NCI-H2196 (cell line): ENCODE measurements around the gene CFL2.

Experiments used
- DNase-seq: peaks from one replicate; lab custom pipeline; 2025; ENCODE audit not compliant: unreplicated experiment; lab: John Stamatoyannopoulos, UW

Gene CFL2

DNA sequence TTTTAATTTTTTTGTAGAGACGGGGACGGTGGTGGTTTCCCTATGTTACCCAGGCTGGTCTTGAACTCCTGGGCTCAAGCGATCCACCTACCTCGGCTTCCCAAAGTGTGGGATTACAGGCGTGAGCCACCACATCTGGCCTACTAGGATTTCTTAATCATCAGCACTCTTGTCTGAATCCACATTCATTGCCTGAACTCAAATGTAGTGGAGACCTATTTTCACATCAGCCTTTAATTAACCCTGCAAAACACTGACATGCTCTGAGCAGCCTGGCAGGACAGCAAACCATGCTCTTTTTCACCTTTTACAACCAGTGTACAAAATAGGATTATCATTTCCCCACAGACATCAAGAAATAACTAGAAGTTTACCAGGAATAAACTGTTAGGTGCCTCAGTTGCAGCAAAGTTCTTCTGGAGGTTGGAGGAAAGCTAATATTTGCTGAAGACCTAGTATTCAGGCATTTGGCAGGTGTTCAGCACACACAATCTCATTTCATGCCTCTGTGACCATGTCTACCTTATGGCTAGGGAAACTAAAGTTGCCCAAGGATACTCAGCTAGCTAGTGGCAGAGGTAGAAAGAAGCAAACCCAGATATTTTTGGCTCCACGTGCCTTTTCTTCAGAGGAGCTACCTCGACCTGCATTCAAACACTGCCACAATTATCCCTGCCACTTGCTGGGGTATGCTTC lies 37.7 kb downstream of the CFL2 start:
- DNase-seq: no peak

DNA sequence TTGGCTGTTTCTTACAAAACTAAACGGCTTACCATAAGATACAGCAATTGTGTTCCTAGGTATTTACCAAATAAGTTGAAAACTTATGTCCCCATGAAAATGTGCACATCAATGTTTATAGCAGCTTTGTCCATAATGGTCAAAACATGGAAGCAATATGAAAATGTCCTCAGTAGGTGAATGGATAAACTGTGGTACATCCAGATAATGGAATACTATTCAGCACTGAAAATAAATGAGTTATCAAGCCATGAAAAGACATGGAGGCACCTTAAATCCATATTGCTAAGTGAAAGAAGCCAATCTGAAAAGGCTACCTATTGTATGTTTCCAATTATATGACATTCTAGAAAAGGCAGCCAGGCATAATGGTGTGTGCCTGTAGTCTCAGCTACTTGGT lies 40.7 kb downstream of the CFL2 start:
- no peak for DNase-seq

DNA sequence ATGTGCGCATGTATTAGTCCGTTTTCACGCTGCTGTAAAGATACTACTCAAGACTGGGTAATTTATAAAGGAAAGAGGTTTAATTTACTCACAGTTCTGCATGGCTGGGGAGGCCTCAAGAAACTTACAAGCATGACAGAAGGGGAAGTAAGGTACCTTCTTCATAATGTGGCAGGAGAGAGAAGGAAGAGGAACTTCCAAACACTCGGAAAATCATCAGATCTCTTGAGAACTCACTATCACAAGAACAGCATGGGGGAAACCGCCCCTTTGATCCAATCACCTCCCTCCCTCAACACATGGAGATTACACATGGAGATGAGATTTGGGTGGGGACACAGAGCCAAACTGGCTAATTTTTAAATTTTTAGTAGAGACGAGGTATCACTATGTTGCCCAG lies 42.7 kb downstream of the CFL2 start:
- DNase-seq: no peak

DNA sequence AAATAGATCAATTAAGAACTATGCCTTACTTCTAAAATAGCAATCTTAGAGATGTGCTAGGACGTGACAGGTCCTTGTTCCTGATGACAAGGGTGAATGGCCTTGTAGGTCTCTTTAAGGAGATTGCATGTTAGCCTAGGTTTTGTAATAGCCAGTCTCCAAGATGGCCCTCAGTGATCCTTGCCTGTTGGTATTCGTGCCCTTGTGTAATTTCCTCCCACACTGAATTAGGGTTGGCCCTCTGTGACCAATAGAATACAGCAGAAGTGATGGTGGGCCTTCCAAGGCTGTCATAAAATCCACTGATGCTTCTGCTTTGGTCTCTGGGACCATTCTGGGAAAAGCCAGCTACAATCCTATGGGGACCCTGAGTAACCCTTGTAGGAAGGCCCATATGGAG lies 46.3 kb downstream of the CFL2 start:
- DNase-seq: no peak

DNA sequence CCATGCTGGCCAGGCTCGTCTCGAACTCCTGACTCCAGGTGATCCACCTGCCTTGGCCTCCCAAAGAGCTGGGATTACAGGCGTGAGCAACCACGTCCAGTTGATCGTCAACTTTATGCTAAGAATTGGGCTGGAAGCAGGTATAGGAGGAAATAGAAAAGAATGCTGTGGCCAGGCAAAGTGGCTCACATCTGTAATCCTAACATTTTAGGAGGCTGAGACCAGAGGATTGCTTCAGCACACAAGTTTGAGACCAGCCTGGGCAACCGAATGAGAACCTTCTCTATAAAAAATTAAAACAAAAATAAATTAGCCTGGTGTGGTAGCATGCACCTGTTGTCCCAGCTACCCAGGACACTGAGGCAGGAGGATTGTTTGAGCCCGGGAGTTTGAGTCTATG lies 47.4 kb downstream of the CFL2 start:
- DNase-seq: no peak

DNA sequence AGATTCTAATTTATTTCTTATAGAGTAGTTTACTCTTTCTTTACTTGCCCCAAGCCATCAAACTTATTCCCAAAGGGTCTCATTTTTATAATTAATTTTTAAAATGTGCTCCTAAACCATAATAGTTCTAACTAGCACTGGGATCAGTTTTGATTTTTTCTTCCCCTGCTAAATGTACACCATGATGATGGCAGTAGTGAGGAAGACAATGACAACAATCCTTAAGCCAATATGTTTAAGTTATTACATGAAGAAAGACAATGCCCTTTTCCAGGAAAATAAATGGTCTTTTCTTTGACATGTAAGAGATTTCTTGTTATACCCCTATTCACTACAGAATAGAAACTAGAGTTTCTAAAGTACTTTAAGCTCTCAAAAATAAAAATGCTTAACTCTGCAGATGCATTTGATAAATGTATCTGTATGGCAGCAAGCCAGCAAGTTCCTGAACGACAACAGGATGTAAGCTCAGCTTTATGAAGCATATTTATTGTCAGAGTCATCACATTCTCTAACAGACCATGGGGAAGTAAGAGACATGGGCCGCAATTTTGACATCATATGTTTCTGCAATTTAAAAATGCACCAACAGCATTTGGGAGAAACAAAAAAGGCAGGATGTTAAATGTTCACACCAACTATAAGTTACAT lies 48.5 kb downstream of the CFL2 start:
- DNase-seq: no peak

DNA sequence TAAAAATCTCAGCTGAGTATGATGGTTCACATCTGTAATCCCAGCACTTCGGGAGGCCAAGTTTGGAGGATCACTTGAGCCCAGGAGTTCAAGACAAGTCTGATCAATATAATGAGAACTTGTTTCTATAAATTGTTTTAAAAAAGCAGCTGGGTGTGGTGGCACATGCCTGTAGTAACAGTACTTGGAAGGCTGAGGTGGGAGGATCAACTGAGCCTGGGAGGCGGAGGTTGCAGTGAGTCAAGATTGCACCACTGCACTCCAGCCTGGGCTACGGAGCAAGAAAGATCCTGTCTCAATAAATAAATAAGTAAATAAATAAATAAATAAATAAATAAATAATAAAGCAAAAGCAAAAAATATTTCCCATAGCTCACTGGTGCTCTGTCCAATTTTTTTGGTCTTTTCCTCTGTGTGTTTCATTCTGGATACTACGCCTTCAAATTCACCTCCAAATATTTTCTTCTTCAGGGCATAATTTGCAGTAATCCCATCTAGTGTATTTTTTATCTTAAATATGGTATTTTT lies 51.8 kb downstream of the CFL2 start:
- no peak for DNase-seq

DNA sequence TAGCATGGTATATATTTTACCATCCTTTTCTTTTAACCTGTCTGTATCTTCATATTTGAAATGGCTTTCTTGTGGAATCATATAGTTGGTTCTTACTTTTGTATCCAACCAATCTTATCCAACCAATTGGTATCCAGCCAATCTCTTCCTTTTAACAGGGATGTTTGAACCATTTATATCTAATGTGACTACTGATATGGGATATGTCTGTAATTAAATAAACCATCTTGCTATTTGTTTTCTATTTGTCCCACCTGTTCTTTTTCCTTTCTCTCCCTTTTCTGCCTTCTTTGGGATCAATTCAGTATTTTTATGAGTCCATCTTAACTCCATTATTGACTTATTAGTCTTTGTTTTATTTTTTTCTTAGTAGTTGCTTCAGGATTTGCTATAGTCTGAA lies 53.6 kb downstream of the CFL2 start:
- DNase-seq: no peak
